ENCODE measurements around the gene CARD11.

- TF ChIP-seq EZH2 (IDR thresholded peaks at IDR 0.05; ENCODE audit: borderline replicate concordance, low read length) (no peak), CTCF (conservative IDR thresholded peaks at IDR 0.05 in 1 of 2, IDR thresholded peaks at IDR 0.05 in 1 of 2; ENCODE audit: extremely low read depth in 1 of 2, insufficient read depth in 1 of 2, low read depth in 1 of 2, low read length in 2 of 2) (no peak)
These were observed 177.1 kb downstream of the CARD11 start for GRCh38 chr7:2866601-2867000.
